ENCODE measurements around the gene ATXN2. TPM values are rescaled to one million over a fixed set of nuclear protein-coding genes. Genes with fewer than 3 reads are reported as not detected.
A peak's percentile ranks its signal among the peaks of the same experiment; 100 is the strongest.

The ATXN2 gene
- total and polyA plus RNA-seq, 9 of the 15 experiments (the other 6 are each of a cell fraction or from before 2014, with no cell fraction given): 16.8 to 67.8 (median 29.3) TPM

- TF ChIP-seq PRDM10 (IDR thresholded peaks at IDR 0.05; ENCODE audit: partially characterized antibody) (no peak), POLR3A (IDR thresholded peaks at IDR 0.05; ENCODE audit: borderline replicate concordance, extremely low read depth, insufficient read depth, insufficient read length) (no peak), ZNF717 (CRISPR knock-in tag; IDR thresholded peaks at IDR 0.05) (no peak), MYC (IDR thresholded peaks at IDR 0.05; ENCODE audit: low read depth, low read length) (no peak; the same call in 1 of the 2 replicates), MYC (CRISPR knock-in tag; IDR thresholded peaks at IDR 0.05; ENCODE audit: borderline replicate concordance, low read depth) (no peak), ELF1 (tag; IDR thresholded peaks at IDR 0.05) (no peak), MAZ (CRISPR knock-in tag; conservative IDR thresholded peaks at IDR 0.05 in 1 of 2, IDR thresholded peaks at IDR 0.05 in 1 of 2) (peak; percentile 72 to 78), PCBP1 (IDR thresholded peaks at IDR 0.05; ENCODE audit: low read depth, low read length, poor library complexity, severe bottlenecking) (no peak), JUN (IDR thresholded peaks at IDR 0.05; ENCODE audit: borderline replicate concordance, low read depth, low read length) (0 out of 2 replicates have a peak, but pooled peaks have one; percentile 18), JUN (CRISPR knock-in tag; IDR thresholded peaks at IDR 0.05; ENCODE audit: borderline replicate concordance) (no peak), NUFIP1 (IDR thresholded peaks at IDR 0.05; ENCODE audit: partially characterized antibody) (no peak), DIDO1 (tag; IDR thresholded peaks at IDR 0.05; ENCODE audit: low read depth) (no peak), ZNF395 (CRISPR knock-in tag; IDR thresholded peaks at IDR 0.05) (no peak), ZKSCAN8 (CRISPR knock-in tag; IDR thresholded peaks at IDR 0.05) (no peak), ZNF668 (CRISPR knock-in tag; IDR thresholded peaks at IDR 0.05) (no peak), GABPA (tag; conservative IDR thresholded peaks at IDR 0.05; ENCODE audit: low read depth) (peak; percentile 76), E2F5 (CRISPR knock-in tag; IDR thresholded peaks at IDR 0.05) (no peak), IRF1 (CRISPR knock-in tag; IDR thresholded peaks at IDR 0.05; ENCODE audit: borderline replicate concordance) (no peak), RBM34 (IDR thresholded peaks at IDR 0.05; ENCODE audit: borderline replicate concordance, insufficient read depth, low read length) (no peak), SETDB1 (IDR thresholded peaks at IDR 0.05; ENCODE audit: low read length) (no peak), PHB (CRISPR knock-in tag; IDR thresholded peaks at IDR 0.05) (no peak), POLR2A (conservative IDR thresholded peaks at IDR 0.05) (peak; percentile 38; the same call in 1 of the 2 replicates), ZNF707 (CRISPR knock-in tag; conservative IDR thresholded peaks at IDR 0.05) (no peak)
Measured at GRCh38 chr12:111409780-111410430, 189.2 kb downstream of the ATXN2 start (continued).

Measured in K562 (cell line).